Left cardiac atrium (tissue), 4 donors: Measurements from ENCODE around the gene SYTL2. TPM values are rescaled to one million over a fixed set of nuclear protein-coding genes. Genes with fewer than 3 reads are reported as not detected.

Experiments
- ATAC-seq, 2 donors: fragments of 200-7000 bp; cut with Tn5 transposase; one replicate each; pipeline ENCODE4 v1.9.1; 2020; ENCODE audit warnings: mild to moderate bottlenecking in 2 of 2, moderate library complexity in 2 of 2
- DNase-seq: peaks from one replicate; pipeline ENCODE4 v3.0.0-alpha.2; 2020
- intact Hi-C, 2 donors: fragments of 100-400 bp; cut with DNase I; formaldehyde crosslinking; loops; one replicate each; pipeline versions ENCODE4 v1.14.1 to v1.15.1; 2022 to 2023
- total RNA-seq, 2 donors: library from RNA; stranded (reverse); fragmentation: NEBNext Ultra II Directional; extraction: Animal tissue kit (Norgen Biotek cat#: 25700); gene quantifications; one replicate each; pipeline ENCODE4 v1.2.1, GENCODE V29; 2021
- donor health status: DM: no; HTN: yes; CAD: no.
- donor health status: DM: no; HTN: yes; CAD: no; lungs with severe emphysema.
- donor health status: DM: yes; HTN: yes; CAD: no.
- donor health status: Dilated cardiomyopathy.

Gene SYTL2
- total RNA-seq, 2 donors from 2014 or later: 7.2 to 12.4 TPM

GRCh38 chr11:85774256-85775101, 36.5 kb downstream of the SYTL2 start:
- intact Hi-C loops: no loop called here
- DNase-seq (no peak), ATAC-seq (no peak)

GRCh38 chr11:85772695-85773094, 38.2 kb downstream of the SYTL2 start:
- ATAC-seq (peak in 1 of 2 donors; percentile 38), DNase-seq (no peak)
- intact Hi-C loops: no loop called here

- DNase-seq (no peak), ATAC-seq (no peak)
- intact Hi-C loops: no loop called here
Measured at GRCh38 chr11:85771568-85771967, 39.4 kb downstream of the SYTL2 start.

- DNase-seq: no peak
- intact Hi-C loops: no loop called here
- no peak for ATAC-seq
Measured at GRCh38 chr11:85769771-85770170, 41.2 kb downstream of the SYTL2 start.

GRCh38 chr11:85768473-85769146, 42.3 kb downstream of the SYTL2 start:
- no peak for ATAC-seq
- DNase-seq: no peak
- intact Hi-C loops: no loop called here

GRCh38 chr11:85767246-85767945, 43.5 kb downstream of the SYTL2 start:
- no peak for DNase-seq
- intact Hi-C loops: no loop called here

GRCh38 chr11:85766721-85767161, 44.2 kb downstream of the SYTL2 start:
- no peak for ATAC-seq
- intact Hi-C loops: no loop called here
- DNase-seq: no peak

More at GRCh38 chr11:85767246-85767945, 43.5 kb downstream of the SYTL2 start:
- no peak for ATAC-seq

- no peak for DNase-seq
- ATAC-seq: no peak
- intact Hi-C loops: no loop called here
Measured at GRCh38 chr11:85764796-85765195, 46.1 kb downstream of the SYTL2 start.

- ATAC-seq: no peak
- intact Hi-C loops: no loop called here
- DNase-seq: no peak
Measured at GRCh38 chr11:85762226-85762625, 48.7 kb downstream of the SYTL2 start.

GRCh38 chr11:85759915-85760314, 51.0 kb downstream of the SYTL2 start:
- no peak for DNase-seq
- intact Hi-C loops: no loop called here
- ATAC-seq: no peak

GRCh38 chr11:85758480-85759039, 52.4 kb downstream of the SYTL2 start:
- ATAC-seq: no peak

GRCh38 chr11:85758026-85758425, 52.9 kb downstream of the SYTL2 start:
- ATAC-seq: no peak
- intact Hi-C loops: no loop called here
- DNase-seq: no peak

More at GRCh38 chr11:85758480-85759039, 52.4 kb downstream of the SYTL2 start:
- no peak for DNase-seq
- intact Hi-C loops: no loop called here

- DNase-seq (no peak), ATAC-seq (no peak)
- intact Hi-C loops: no loop called here
Measured at GRCh38 chr11:85756401-85757200, 54.3 kb downstream of the SYTL2 start.

- intact Hi-C loops: no loop called here
- ATAC-seq: no peak
- no peak for DNase-seq
Measured at GRCh38 chr11:85755701-85756100, 55.2 kb downstream of the SYTL2 start.

- ATAC-seq: no peak
- intact Hi-C loops: no loop called here
- no peak for DNase-seq
Measured at GRCh38 chr11:85755285-85755684, 55.7 kb downstream of the SYTL2 start.

GRCh38 chr11:85752890-85753581, 57.9 kb downstream of the SYTL2 start:
- peak; percentile 47 to 87 for ATAC-seq

GRCh38 chr11:85752201-85752889, 58.6 kb downstream of the SYTL2 start:
- no peak for DNase-seq
- intact Hi-C loops: no loop called here
- ATAC-seq: no peak

More at GRCh38 chr11:85752890-85753581, 57.9 kb downstream of the SYTL2 start:
- peak; percentile 23 for DNase-seq
- intact Hi-C loops: no loop called here

- DNase-seq (no peak), ATAC-seq (no peak)
- intact Hi-C loops: no loop called here
Measured at GRCh38 chr11:85751724-85752123, 59.2 kb downstream of the SYTL2 start.
